Upper lobe of right lung (tissue), 1 donor: ENCODE data around the gene SLC24A4. TPM values are rescaled to one million over a fixed set of nuclear protein-coding genes. Genes with fewer than 3 reads are reported as not detected.

ENCODE experiments used
- ATAC-seq: fragments of 200-7000 bp; cut with Tn5 transposase; one replicate; pipeline ENCODE4 v1.9.1; 2020; ENCODE audit warnings: mild to moderate bottlenecking, moderate library complexity
- DNase-seq: peaks from one replicate; pipeline ENCODE4 v3.0.0-alpha.2; 2020
- H3K27ac ChIP-seq: fragments of 200-600 bp; one replicate; pipeline ENCODE4 v1.8.0; 2022
- H3K27me3 ChIP-seq: fragments of 200-600 bp; one replicate; pipeline ENCODE4 v1.8.0; 2022; ENCODE audit warnings: mild to moderate bottlenecking
- H3K36me3 ChIP-seq: fragments of 200-600 bp; one replicate; pipeline ENCODE4 v1.8.0; 2022
- H3K4me1 ChIP-seq: fragments of 200-600 bp; one replicate; pipeline ENCODE4 v1.8.0; 2022
- H3K4me3 ChIP-seq: fragments of 200-600 bp; one replicate; pipeline ENCODE4 v1.8.0; 2022; ENCODE audit warnings: mild to moderate bottlenecking
- H3K9me3 ChIP-seq: fragments of 200-600 bp; one replicate; pipeline ENCODE4 v1.8.0; 2022
- intact Hi-C: fragments of 100-400 bp; cut with DNase I; formaldehyde crosslinking; loops from one replicate; pipeline ENCODE4 v1.11.0; 2022
- total RNA-seq: library from RNA; stranded (reverse); fragmentation: NEBNext Ultra II Directional; extraction: Animal tissue kit (Norgen Biotek cat#: 25700); gene quantifications from one replicate; pipeline ENCODE4 v1.2.1, GENCODE V29; 2021
- TF ChIP-seq, protein P1 (sequence below): fragments of 200-600 bp; IDR thresholded peaks from one replicate; pipeline ENCODE4 v1.8.0; 2022; ENCODE audit warnings: antibody characterized with exemption
- donor health status: DM: no; HTN: yes; CAD: no; lungs with severe emphysema.

SLC24A4 gene
- total RNA-seq, 1 donor from 2014 or later: 1.6 TPM

DNA sequence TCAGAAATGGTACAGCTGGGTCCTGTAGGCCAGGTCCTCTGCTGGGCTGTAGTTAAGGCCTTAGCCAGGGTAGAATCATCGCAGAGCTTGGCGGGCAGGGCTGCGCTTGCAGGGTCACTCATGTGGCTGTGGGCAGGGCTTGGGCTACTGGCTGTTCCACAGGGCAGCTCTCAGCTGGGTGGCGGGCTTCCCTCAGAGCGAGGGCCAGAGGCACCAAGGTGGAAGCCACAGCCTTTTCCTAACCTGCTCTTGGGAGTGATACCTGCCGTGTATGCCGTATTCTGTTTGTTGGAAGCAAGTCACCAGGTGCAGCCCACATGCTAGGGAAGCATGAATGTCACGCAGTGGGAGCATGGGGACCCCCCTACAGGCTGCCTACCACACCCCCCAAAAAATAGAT, 120.8 kb downstream of the SLC24A4 start:
- no peak overlapping the region for H3K27ac ChIP-seq
- no peaks in the 10 kb centered on the region for H3K9me3 ChIP-seq
- no peaks in the 10 kb centered on the region for H3K27me3 ChIP-seq
- H3K4me3 ChIP-seq: no peak overlapping the region
- TF ChIP-seq, protein P1, sequence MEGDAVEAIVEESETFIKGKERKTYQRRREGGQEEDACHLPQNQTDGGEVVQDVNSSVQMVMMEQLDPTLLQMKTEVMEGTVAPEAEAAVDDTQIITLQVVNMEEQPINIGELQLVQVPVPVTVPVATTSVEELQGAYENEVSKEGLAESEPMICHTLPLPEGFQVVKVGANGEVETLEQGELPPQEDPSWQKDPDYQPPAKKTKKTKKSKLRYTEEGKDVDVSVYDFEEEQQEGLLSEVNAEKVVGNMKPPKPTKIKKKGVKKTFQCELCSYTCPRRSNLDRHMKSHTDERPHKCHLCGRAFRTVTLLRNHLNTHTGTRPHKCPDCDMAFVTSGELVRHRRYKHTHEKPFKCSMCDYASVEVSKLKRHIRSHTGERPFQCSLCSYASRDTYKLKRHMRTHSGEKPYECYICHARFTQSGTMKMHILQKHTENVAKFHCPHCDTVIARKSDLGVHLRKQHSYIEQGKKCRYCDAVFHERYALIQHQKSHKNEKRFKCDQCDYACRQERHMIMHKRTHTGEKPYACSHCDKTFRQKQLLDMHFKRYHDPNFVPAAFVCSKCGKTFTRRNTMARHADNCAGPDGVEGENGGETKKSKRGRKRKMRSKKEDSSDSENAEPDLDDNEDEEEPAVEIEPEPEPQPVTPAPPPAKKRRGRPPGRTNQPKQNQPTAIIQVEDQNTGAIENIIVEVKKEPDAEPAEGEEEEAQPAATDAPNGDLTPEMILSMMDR: no peak
- no peaks in the 10 kb centered on the region for H3K4me1 ChIP-seq
- ATAC-seq: no peak
- H3K36me3 ChIP-seq: no peaks in the 10 kb centered on the region
- no peak for DNase-seq
- intact Hi-C loops: no loop called here

DNA sequence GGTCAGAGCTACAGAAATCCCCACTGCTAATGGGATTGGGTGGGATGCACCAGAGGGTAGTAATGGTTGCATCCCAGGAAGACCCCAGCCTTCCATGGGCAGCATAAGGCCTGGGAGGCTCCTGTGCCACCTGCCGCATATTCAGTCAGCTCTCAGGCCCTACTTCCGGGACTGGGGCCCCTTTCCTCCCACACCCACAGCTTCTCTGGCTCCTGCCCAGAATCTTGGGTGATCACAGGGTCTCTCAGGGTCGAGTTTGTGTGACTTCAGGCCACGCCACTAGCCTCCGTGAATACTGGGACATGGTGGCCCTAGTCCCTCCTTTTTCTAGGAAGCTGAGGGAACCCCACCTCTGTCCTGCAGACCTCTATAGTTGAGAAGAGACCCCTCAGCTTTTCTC, 123.8 kb downstream of the SLC24A4 start:
- DNase-seq (no peak), ATAC-seq (no peak)
- H3K4me3 ChIP-seq: no peak overlapping the region

DNA sequence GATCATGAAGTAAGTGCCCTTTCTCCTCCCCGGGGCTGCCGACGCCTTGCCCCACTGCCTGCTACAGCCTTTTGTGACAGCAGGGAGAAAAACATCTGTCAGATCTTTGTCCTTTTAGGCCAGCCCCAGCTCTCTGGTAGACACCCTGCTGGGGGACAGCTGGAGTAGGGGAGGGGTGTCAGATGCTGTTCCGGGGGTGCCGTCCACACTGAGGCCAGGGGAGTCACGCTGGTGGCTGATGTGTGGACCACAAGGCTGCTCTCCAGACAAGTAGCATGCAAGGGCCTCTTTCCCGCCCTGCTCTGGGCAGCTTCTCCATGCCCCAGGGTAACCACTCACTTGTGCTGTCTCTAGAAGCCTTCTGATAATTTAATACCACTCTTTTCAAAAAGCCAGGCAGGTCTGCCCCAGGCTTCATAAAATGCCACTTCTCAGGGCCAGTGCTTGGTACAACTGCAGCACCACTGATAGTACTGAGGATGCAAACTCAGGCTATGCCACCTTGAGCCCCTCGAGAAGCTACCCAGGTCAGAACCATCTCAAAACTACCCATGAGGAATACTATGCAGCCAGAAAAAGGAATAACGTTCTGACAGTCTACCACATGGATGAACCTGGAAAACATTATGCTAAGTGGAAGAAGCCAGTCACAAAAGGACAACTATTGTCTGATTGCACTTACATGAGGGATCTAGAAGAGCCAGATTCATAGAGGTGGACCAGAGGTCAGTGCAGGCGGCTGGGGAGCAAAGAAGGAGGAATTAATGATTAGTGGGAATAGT, 124.6 kb downstream of the SLC24A4 start:
- intact Hi-C loops: no loop called here
- H3K27ac ChIP-seq: no peak overlapping the region
- no peaks in the 10 kb centered on the region for H3K27me3 ChIP-seq
- H3K9me3 ChIP-seq: no peaks in the 10 kb centered on the region
- H3K36me3 ChIP-seq: no peaks in the 10 kb centered on the region
- TF ChIP-seq, protein P1: no peak
- no peak overlapping the region for H3K4me3 ChIP-seq
- DNase-seq (no peak), ATAC-seq (no peak)
- no peaks in the 10 kb centered on the region for H3K4me1 ChIP-seq

More for the DNA sequence above, 123.8 kb downstream of the SLC24A4 start:
- intact Hi-C loops: no loop called here
- TF ChIP-seq, protein P1: no peak
- H3K4me1 ChIP-seq: no peaks in the 10 kb centered on the region
- H3K9me3 ChIP-seq: no peaks in the 10 kb centered on the region
- H3K27me3 ChIP-seq: no peaks in the 10 kb centered on the region
- no peaks in the 10 kb centered on the region for H3K36me3 ChIP-seq
- no peak overlapping the region for H3K27ac ChIP-seq

DNA sequence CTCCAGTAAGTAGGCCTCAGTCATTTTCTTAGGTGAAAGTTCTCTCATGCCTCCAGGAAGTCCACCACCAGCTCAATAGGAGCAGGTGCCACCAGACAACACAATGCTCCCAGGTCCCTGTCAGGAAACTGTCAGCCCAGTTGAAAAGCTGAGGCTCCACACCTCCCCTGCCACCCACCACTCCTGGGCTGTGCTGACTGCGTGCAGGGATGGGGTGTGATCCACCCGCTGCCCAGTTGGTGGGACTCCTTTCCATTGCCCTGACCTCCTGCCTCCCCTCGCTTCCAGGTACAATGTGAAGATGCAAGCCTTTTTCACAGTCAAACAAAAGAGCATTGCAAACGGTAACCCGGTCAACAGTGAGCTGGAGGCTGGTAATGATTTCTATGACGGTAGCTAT, 125.8 kb downstream of the SLC24A4 start:
- no peak for ATAC-seq
- TF ChIP-seq, protein P1: no peak
- intact Hi-C loops: no loop called here
- H3K4me1 ChIP-seq: no peaks in the 10 kb centered on the region
- DNase-seq: peak; percentile 37
- H3K27ac ChIP-seq: no peak overlapping the region
- no peak overlapping the region for H3K4me3 ChIP-seq
- H3K27me3 ChIP-seq: no peaks in the 10 kb centered on the region
- no peaks in the 10 kb centered on the region for H3K9me3 ChIP-seq
- H3K36me3 ChIP-seq: no peaks in the 10 kb centered on the region

DNA sequence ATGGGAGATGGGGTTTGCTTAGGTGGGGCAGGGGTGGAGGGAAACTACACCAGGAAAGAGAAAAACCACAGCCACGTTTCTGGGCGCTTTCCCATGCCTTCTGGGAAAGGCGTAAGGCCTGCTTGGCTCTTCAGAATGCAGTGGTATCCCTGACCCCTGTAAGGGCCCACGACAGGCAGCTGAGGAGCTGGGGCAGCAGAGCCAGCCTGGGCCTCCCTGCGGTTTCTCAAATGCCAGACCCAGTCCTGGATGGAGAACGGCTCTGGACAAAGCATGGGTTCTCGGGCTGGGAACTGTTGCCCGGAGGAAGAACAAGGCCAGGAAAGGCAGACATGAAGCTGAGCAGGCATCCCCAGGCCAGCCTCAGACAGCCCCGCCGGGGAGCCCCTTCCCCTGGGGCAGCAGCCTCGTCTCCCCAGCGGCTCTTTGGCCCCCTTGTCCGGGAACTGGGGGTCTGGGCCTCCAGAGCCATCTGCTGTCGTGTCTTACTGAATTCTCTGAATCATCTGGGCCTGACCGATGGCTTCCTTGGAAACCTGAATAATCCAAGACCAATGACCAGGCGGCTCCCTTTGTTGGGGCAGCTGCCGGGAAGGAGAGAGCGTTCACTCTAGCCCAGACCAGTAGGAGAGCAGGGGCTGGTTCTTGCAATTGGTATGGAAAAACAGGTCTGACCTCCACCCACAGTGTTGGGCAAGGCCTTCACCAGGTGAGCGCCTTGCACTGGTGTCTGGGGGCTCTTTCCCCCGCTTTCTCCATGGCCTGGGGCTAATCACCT, 126.6 kb downstream of the SLC24A4 start:
- Histone ChIP-seq H3K27me3 (no peaks in the 10 kb centered on the region), H3K36me3 (no peaks in the 10 kb centered on the region), H3K4me1 (no peaks in the 10 kb centered on the region), H3K4me3 (no peak overlapping the region), H3K9me3 (no peaks in the 10 kb centered on the region), H3K27ac (no peak overlapping the region)
- ATAC-seq (no peak), DNase-seq (no peak)
- TF ChIP-seq, protein P1: no peak
- intact Hi-C loops: no loop called here
